Ovary (tissue), 9 donors: ENCODE measurements around the gene GPR141. TPM values are rescaled to one million over a fixed set of nuclear protein-coding genes. Genes with fewer than 3 reads are reported as not detected.

ENCODE experiments used
- DNase-seq, 5 donors: peaks; one replicate each; pipeline ENCODE4 v3.0.0-alpha.2; 2019 to 2020
- H3K27ac ChIP-seq, 2 donors: fragments of 200-600 bp; one replicate each; pipeline versions ENCODE4 v1.5.1 to v1.8.0; 2019 to 2022
- H3K27me3 ChIP-seq: fragments of 200-600 bp; one replicate; pipeline ENCODE4 v1.8.0; 2022
- H3K36me3 ChIP-seq: fragments of 200-600 bp; sonication (generic); one replicate; pipeline ENCODE4 v1.5.1; 2019
- H3K4me1 ChIP-seq: one replicate; pipeline ENCODE4 v1.8.1; 2013; ENCODE audit warnings: mild to moderate bottlenecking, moderate library complexity; ENCODE audit not compliant: insufficient read depth
- H3K4me3 ChIP-seq: fragments of 200-600 bp; sonication (generic); one replicate; pipeline ENCODE4 v1.5.1; 2017
- H3K9me3 ChIP-seq, 2 donors: fragments of 200-600 bp in 1 of 2; sonication (generic) in 1 of 2; one replicate each; pipeline versions ENCODE4 v1.5.1 to v1.8.1; 2013 to 2019; ENCODE audit warnings: mild to moderate bottlenecking in 1 of 2, moderate library complexity in 1 of 2
- CTCF ChIP-seq, 3 donors: fragments of 450-650 bp in 2 of 3; fragments of 200-600 bp in 1 of 3; IDR thresholded peaks; one replicate each; pipeline versions ENCODE4 v1.5.1 to v1.8.0; 2016 to 2022; ENCODE audit warnings: antibody characterized with exemption in 3 of 3, mild to moderate bottlenecking in 1 of 3
- EP300 ChIP-seq: sonication (generic); formaldehyde crosslinking; IDR thresholded peaks from one replicate; pipeline ENCODE4 v1.6.1; 2017; ENCODE audit warnings: antibody characterized with exemption
- POLR2A ChIP-seq: fragments of 450-650 bp; IDR thresholded peaks from one replicate; pipeline ENCODE4 v1.6.1; 2017; ENCODE audit warnings: antibody characterized with exemption, mild to moderate bottlenecking, moderate library complexity
- WGBS, 3 donors: extraction: QIAGEN DNeasy Blood & Tissue Kit in 1 of 3; methylation state at CpG; one replicate each; pipeline versions ENCODE4 v1.1.5 to v1.1.7; 2013 to 2017; 5-methylcytosine and 5-hydroxymethylcytosine counted together
- intact Hi-C, 4 donors: fragments of 100-400 bp; cut with DNase I; formaldehyde crosslinking; loops; one replicate each; pipeline versions ENCODE4 v1.11.0 to v1.15.1; 2022 to 2023
- polyA plus RNA-seq, 2 donors: library from polyadenylated mRNA; stranded (reverse); fragments of 200-250 nt in 1 of 2; fragments of 350-450 nt in 1 of 2; fragmentation: Illumina TruSeq in 1 of 2; extraction: RNeasy Lipid Tissue Mini Kit (QIAGEN cat#74804) in 1 of 2; gene quantifications; one replicate each; pipeline ENCODE4 v1.2.3, GENCODE V29; 2013 to 2014
- total RNA-seq, 7 donors: library from RNA; depleted of rRNA in 2 of 7; stranded (reverse); fragments of >200 nt in 2 of 7; fragmentation: NEBNext Ultra II Directional in 3 of 7; extraction: Animal tissue kit (Norgen Biotek cat#: 25700) in 3 of 7; gene quantifications; one replicate each; pipeline versions ENCODE4 v1.1.0 to v1.2.4, GENCODE V29; 2016 to 2023
- donor health status: DM: no; HTN: no; CAD: no; lungs with moderate emphysema.
- donor health status: DM: no; HTN: no; CAD: no.
- donor health status: Bipolar disorder and iron deficiency.
- donor health status: DM: yes; HTN: yes; CAD: no.
- donor health status: DM: no; HTN: no; CAD: no.
- donor health status: DM: yes; HTN: yes; CAD: no.

The GPR141 gene
- total and polyA plus RNA-seq, 9 donors: 0.08 to 1.2 (median 0.63) TPM; not detected in 5

GRCh38 chr7:37690206-37690605 lies 6.6 kb downstream of the GPR141 start:
- intact Hi-C loops: no loop called here
- 79 to 86% (median 83%) methylated on average over 11 of the region's 11 CpGs for WGBS, 3 donors

GRCh38 chr7:37694208-37695094 lies 10.9 kb downstream of the GPR141 start:
- intact Hi-C loops: no loop called here
- WGBS, 3 donors: 73 to 84% (median 76%) methylated on average over 4 of the region's 4 CpGs
- Histone ChIP-seq H3K9me3 (no peaks in the 10 kb centered on the region), H3K4me1 (no peaks in the 10 kb centered on the region), H3K27me3 (no peaks in the 10 kb centered on the region), H3K4me3 (no peak overlapping the region), H3K36me3 (no peaks in the 10 kb centered on the region), H3K27ac (no peak overlapping the region)
- DNase-seq: no peak
- TF ChIP-seq CTCF (IDR thresholded peaks at IDR 0.05): no peak
- no peak for TF ChIP-seq EP300
- TF ChIP-seq POLR2A: no peak

More at GRCh38 chr7:37690206-37690605, 6.6 kb downstream of the GPR141 start:
- H3K4me1 ChIP-seq: no peaks in the 10 kb centered on the region
- H3K27ac ChIP-seq: no peak overlapping the region
- H3K27me3 ChIP-seq: no peaks in the 10 kb centered on the region
- no peak overlapping the region for H3K4me3 ChIP-seq
- no peaks in the 10 kb centered on the region for H3K9me3 ChIP-seq
- H3K36me3 ChIP-seq: no peaks in the 10 kb centered on the region
- no peak for DNase-seq
- no peak for TF ChIP-seq CTCF (IDR thresholded peaks at IDR 0.05)
- no peak for TF ChIP-seq POLR2A
- no peak for TF ChIP-seq EP300

GRCh38 chr7:37698276-37698675 lies 14.7 kb downstream of the GPR141 start:
- intact Hi-C loops: no loop called here
- Histone ChIP-seq H3K4me3 (no peak overlapping the region), H3K9me3 (no peaks in the 10 kb centered on the region), H3K36me3 (no peaks in the 10 kb centered on the region), H3K27me3 (no peaks in the 10 kb centered on the region), H3K27ac (no peak overlapping the region), H3K4me1 (no peaks in the 10 kb centered on the region)
- TF ChIP-seq CTCF (IDR thresholded peaks at IDR 0.05): no peak
- no peak for TF ChIP-seq EP300
- no peak for TF ChIP-seq POLR2A
- 77 to 87% (median 82%) methylated on average over 4 of the region's 4 CpGs for WGBS, 3 donors
- DNase-seq: no peak

GRCh38 chr7:37698782-37699181 lies 15.2 kb downstream of the GPR141 start:
- no peak for TF ChIP-seq POLR2A
- Histone ChIP-seq H3K27ac (no peak overlapping the region), H3K4me1 (no peaks in the 10 kb centered on the region), H3K27me3 (no peaks in the 10 kb centered on the region), H3K36me3 (no peaks in the 10 kb centered on the region), H3K4me3 (no peak overlapping the region), H3K9me3 (no peaks in the 10 kb centered on the region)
- DNase-seq: no peak
- intact Hi-C loops: no loop called here
- WGBS, 3 donors: 82 to 91% (median 89%) methylated on average over 2 of the region's 2 CpGs

- no peak overlapping the region for H3K27ac ChIP-seq
- DNase-seq: no peak
- H3K27me3 ChIP-seq: no peaks in the 10 kb centered on the region
- H3K9me3 ChIP-seq: no peaks in the 10 kb centered on the region
- H3K36me3 ChIP-seq: no peaks in the 10 kb centered on the region
- H3K4me3 ChIP-seq: no peak overlapping the region
- H3K4me1 ChIP-seq: peaks cover under 1% of the 10 kb centered on the region
- 38 to 57% (median 48%) methylated on average over 2 of the region's 2 CpGs for WGBS, 3 donors
- TF ChIP-seq EP300: no peak
- intact Hi-C loops: no loop called here
Observed at GRCh38 chr7:37701769-37702168, 18.2 kb downstream of the GPR141 start.
